HL-60/S4 treated with phorbol 12-myristate 13-acetate at 8.2 ng/mL for 4 days and 3 days (cell line): ENCODE measurements around the gene SH2D3C.

Source experiments
- in situ Hi-C: fragments of 300-500 bp; cut with MboI; formaldehyde crosslinking; loops from 2 replicates; pipeline ENCODE4 v1.15.0; 2022; ENCODE audit warnings: low sequenced_read_pairs

Gene SH2D3C

GRCh38 chr9:127703289-127703946, 75.0 kb downstream of the SH2D3C start:
- in situ Hi-C loops, result no loop called here

DNA sequence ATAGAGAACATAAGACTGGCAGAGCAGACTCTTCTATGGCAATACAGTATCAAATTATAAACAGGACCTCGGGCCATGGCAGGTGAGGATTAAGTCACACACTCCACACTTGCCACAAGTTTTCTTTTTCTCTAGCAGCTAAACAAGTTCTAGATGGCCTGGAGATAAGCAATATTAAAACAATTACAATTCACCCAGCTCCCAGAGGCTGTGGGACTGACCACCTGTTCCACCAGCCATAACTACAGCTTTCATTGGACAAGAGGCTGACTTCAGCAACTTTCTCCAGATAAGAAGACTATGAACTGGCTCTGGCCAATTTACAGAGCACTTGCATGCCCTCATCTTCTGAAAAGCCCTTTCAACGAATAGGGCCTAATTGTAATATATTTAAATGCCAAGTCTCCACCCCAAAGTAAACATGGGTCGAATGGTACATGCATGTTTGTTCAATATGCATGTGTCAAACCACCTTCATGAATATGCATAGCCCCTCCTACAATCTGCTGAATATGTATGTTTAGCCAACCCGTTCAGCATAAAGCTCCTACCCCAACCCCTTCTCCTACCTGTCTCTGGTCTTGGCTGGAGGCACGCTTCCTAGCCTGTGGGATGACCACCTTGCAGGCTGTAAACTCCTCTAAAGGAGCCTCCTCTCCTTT, 77.7 kb downstream of the SH2D3C start:
- in situ Hi-C loops, result no loop called here

DNA sequence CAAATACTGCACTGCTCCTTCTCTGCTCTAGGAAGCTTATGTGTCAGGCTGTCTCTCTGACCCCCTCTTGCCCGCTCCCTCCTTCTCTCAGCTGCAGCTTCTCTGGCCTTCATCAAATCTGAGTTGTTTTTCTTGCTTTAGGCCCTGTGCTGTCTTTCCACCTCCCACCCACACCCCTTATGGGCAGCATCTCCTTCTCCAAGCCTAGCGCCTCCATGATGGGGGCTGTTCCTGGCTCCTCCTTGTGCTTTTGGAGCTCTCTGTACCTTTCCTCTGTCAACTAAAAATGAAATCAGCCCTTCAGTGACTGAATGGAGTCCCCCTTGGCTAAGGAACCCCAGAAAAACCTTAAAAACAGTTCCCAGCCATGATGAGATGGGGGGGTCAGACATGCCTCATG, 78.3 kb downstream of the SH2D3C start:
- in situ Hi-C loops, result no loop called here

DNA sequence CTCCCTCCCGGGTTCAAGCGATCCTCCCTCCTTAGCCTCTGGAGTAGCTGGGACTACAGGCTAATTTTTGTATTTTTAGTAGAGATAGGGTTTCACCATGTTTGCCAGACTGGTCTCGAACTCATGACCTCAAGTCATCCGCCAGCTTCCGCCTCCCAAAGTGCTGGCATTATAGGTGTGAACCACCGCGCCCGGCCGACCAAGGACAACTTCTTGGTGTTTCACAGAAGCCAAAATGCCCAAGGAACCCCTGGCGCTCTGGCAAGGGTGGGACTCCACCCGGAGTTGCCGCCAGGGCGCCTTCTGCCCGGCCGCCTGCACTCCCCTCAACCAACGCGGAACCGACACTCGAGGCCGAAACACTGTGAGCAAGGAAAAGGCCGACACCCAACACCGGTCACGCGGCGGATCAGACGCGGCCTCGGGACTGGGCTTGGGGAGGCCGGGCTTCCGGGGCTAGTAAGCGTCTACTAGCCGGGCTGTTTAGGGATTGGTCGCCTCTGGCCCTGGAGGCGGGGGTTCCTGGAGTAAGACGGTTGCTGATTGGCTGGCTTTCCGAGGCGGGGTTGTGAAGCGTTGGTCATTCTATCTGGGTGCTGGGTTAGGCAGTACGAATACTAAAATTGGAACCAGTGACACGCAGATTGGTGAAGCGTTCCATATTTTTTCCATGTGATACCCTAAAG, 79.3 kb downstream of the SH2D3C start:
- in situ Hi-C loops, result no loop called here

- in situ Hi-C loops, result no loop called here
Measured at GRCh38 chr9:127698386-127698785, 80.1 kb downstream of the SH2D3C start.

DNA sequence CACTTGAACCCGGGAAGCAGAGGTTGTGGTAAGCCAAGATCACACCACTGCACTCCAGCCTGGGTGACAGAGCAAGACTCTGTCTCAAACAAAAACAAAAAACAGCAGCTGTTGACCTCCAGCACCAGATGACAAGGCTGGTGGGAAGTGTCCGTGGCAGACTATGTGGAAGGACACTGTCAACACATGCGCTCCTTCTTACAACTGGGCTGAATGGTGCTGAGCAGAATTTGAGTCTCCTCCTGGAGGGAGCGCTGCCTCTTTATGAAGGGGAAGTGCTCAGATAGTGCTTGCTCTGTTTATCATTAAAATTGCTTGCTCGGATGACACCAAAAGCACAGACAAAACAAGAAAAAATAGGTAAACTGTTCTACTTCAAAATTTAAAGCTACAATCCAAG, 80.9 kb downstream of the SH2D3C start:
- in situ Hi-C loops, result no loop called here

DNA sequence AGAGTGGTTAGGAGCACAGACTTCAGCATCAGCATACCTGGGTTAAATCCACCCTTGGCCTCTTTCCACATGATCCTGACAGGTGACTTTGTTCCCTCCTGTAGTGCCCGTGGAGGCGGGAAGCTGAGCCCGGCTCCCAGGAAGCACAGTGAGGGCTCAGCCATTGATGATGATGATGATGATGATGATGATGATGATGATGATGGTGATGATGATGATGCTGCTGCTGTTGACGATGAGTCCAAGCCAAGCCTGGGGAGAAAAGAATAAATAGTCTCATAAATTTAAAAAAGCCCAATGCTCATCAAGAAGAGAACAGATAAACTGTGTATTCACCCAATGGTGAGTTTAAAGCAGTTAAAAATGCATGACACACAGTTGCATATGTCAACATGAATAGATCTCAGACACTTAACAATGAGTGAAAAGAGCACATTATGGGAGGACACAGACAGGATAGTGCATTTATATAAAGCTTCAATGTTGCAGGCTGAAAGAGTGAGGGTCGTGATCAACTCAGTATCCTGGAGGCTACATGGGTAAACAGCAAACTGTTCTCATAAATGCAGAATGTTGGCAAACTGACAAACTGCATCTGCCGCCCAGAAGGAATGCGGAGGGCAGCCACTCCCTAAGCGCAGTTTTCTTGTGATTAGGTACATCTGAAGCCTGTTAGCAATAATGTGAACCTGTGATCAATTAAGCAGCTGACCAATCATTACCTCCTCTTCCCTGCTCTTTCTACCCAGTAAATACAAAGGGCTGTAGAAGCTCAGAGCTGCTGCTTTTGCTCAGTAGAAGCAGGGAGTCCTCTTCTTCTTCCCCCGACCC, 83.4 kb downstream of the SH2D3C start:
- in situ Hi-C loops, result no loop called here

DNA sequence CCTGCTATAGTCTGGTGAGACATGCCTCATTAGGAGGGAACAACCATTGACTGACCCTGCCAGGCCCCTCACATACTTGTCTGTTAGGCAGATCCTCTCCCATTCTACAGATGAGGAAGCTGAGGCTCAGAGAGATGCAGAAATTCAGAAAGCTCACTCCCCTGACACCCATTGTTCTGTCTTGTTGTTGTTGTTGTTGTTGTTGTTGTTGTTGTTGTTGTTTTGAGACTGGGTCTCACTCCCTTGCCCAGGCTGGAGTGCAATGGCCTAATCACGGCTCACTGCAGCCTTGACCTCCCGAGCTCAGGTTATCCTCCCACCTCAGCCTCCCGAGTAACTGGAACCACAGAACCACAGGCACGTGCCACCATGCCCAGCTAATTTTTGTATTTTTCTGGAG, 84.8 kb downstream of the SH2D3C start:
- in situ Hi-C loops, result no loop called here

- in situ Hi-C loops, result no loop called here
Measured at GRCh38 chr9:127693143-127693542, 85.3 kb downstream of the SH2D3C start.

- in situ Hi-C loops, result no loop called here
Measured at GRCh38 chr9:127692071-127692470, 86.4 kb downstream of the SH2D3C start.

DNA sequence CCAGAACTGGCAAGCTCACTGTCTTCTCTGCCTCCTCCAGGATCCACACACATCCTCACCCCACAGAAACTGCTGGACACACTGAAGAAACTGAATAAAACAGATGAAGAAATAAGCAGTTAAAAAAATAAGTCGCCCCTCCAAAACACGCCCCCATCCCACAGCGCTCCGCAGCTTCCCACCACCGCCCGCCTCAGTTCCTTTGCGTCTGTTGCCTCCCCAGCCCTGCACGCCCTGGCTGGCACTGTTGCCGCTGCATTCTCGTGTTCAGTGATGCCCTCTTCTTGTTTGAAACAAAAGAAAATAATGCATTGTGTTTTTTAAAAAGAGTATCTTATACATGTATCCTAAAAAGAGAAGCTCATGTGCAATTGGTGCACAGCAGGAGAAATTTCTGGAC, 87.7 kb downstream of the SH2D3C start:
- in situ Hi-C loops, result no loop called here

DNA sequence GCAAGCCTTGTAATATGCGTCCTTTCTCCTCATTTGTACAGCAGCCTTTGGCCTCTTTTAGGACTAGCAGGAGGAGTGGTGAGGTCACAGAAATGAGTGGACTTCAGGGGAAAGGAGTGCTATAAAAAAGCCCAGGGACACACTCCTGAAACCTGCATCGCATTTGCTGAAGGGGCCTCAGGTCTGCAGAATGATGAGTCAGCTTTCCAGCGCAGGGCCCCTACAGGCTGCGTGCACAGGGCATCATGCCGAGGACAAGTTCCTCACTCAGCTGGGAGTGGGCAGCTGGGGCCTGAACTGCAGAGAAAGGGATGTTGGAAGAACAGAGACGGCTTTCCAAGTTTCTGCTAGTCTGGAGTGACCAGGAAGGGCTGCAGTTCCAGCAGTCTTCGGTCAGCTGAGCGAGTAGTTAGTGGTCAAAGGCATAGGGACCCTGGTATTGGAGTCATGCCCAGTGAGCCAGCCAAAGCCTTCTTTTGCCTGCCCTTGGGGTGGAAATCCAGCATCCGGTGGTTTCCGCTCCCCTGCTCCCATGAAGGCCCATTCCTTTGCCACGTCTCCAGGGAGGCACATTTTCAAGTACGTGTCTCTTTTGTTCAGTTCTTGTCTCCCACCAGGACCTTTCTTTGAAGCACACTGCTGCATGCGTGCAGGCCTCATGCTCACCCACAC, 89.0 kb downstream of the SH2D3C start:
- in situ Hi-C loops, result no loop called here
